ENCODE measurements around the gene GAS6. TPM values are rescaled to one million over a fixed set of nuclear protein-coding genes. Genes with fewer than 3 reads are reported as not detected.

Gene GAS6
- total RNA-seq, 1 donor, result 3.3 TPM

DNA sequence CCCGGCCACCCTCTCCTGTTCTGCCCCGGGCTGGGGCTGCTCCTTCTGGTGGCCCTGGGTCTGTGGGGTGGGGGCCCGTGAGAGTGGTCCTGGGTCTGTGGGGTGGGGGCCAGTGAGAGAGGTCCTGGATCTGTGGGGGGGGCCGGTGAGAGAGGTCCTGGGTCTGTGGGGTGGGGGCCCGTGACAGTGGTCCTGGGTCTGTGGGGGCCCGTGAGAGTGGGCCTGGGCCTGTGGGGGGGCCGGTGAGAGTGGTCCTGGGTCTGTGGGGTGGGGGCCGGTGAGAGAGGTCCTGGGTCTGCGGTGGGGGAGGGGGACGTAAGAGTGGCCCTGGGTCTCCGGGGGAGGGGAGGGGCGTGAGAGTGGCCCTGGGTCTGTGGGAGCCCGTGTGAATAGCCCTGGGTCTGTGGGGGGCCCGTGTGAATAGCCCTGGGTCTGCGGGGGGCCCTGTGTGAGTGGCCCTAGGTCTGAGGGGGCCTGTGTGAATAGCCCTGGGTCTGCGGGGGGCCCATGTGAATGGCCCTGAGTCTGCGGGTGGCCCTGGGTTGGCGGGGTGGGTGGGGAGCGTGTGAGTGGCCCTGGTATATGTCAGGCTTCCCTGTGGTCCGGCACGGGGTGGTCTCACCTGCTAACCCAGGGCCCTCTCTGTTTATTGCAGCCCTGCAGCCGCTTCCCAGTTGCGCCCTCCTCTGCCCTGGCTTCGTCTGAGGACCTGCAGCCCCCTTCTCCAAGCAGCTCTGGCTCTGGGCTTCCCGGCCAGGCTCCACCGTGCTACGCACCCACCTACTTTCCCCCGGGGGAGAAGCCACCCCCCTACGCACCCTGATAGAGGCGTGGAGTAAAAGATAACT is 52.6 kb downstream of the GAS6 start:
- no peaks in the 10 kb centered on the region for H3K27me3 ChIP-seq (ENCODE audit: insufficient read depth, low read length)
- no peak overlapping the region for H3K4me3 ChIP-seq (ENCODE audit: low read length)
- H3K9me3 ChIP-seq (ENCODE audit: low read depth, low read length), result peaks cover 9% of the 10 kb centered on the region

DNA sequence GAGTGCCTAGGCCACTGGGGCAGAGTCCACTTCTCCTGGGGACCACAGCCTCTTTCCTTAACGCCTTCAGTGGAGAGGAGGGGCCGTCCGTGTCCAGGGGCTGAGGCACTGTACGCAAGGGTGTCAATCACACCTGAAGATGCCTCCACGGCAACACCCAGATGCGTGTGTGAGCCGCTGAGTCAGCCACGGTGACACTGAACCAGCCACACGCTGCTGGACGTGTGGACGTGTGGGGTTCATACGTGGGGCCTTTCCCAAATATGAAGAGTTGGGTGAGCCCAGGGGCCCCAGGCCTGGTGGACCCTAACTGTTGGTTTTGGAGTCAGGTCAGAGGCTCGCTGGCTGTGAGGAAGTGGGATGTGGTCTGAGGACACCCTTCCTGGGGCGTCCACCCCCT is 53.2 kb downstream of the GAS6 start:
- H3K4me3 ChIP-seq (ENCODE audit: low read length), result no peak overlapping the region
- no peaks in the 10 kb centered on the region for H3K27me3 ChIP-seq (ENCODE audit: insufficient read depth, low read length)
- no peaks in the 10 kb centered on the region for H3K4me1 ChIP-seq (ENCODE audit: insufficient read depth, low read length)
- H3K9me3 ChIP-seq (ENCODE audit: low read depth, low read length), result peaks cover 9% of the 10 kb centered on the region

More for the DNA sequence above, 52.6 kb downstream of the GAS6 start:
- peaks cover 6% of the 10 kb centered on the region for H3K4me1 ChIP-seq (ENCODE audit: insufficient read depth, low read length)

DNA sequence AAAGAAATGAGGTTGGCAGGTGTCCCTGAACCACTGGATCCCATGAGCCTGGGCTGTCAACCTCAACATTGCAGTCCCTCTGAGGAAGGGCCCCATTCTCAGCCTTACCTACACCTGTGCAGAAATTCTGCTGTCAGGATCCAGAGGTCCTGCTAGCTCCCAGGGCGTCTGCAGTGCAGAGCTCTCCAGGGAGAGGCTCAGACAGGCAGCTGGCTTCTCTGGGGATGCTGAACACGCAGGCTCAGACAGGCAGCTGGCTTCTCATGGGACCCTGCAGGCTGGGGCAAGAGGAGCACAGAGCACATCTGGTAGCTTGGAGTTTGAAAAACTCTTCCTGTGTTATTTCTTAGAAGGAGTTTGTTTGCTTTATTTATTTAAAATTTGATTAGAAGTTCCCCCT is 53.9 kb downstream of the GAS6 start:
- H3K9me3 ChIP-seq (ENCODE audit: low read depth, low read length), result peaks cover 9% of the 10 kb centered on the region
- H3K4me1 ChIP-seq (ENCODE audit: insufficient read depth, low read length), result no peaks in the 10 kb centered on the region
- no peaks in the 10 kb centered on the region for H3K27me3 ChIP-seq (ENCODE audit: insufficient read depth, low read length)
- H3K4me3 ChIP-seq (ENCODE audit: low read length), result no peak overlapping the region

- Histone ChIP-seq H3K4me1 (ENCODE audit: insufficient read depth, low read length) (no peaks in the 10 kb centered on the region), H3K9me3 (ENCODE audit: low read depth, low read length) (peaks cover 9% of the 10 kb centered on the region), H3K27me3 (ENCODE audit: insufficient read depth, low read length) (no peaks in the 10 kb centered on the region), H3K4me3 (ENCODE audit: low read length) (no peak overlapping the region)
Measured at GRCh38 chr13:113808058-113808834, 55.6 kb downstream of the GAS6 start.

DNA sequence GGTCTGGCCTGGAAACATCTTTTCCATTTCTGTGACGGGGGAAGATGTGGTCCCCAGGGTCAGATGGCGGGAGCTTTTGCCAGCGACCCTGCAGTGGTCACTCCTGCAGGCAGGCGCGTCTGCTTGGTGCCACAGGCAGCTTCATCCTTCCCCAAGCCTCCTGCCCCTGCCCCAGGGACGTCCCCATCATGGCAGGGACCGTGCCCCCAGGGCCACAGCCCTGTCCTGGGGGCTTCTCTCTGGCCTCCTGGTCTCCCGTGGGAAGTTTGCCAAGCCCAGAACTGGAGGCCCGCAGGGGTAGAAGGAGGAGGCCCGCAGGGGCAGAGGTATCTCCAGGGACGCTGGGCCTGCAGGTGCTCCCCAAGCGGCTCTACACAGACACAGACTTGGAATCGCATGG is 57.4 kb downstream of the GAS6 start:
- H3K27me3 ChIP-seq (ENCODE audit: insufficient read depth, low read length), result no peaks in the 10 kb centered on the region
- H3K4me1 ChIP-seq (ENCODE audit: insufficient read depth, low read length), result no peaks in the 10 kb centered on the region
- no peak overlapping the region for H3K4me3 ChIP-seq (ENCODE audit: low read length)
- peaks cover 9% of the 10 kb centered on the region for H3K9me3 ChIP-seq (ENCODE audit: low read depth, low read length)

DNA sequence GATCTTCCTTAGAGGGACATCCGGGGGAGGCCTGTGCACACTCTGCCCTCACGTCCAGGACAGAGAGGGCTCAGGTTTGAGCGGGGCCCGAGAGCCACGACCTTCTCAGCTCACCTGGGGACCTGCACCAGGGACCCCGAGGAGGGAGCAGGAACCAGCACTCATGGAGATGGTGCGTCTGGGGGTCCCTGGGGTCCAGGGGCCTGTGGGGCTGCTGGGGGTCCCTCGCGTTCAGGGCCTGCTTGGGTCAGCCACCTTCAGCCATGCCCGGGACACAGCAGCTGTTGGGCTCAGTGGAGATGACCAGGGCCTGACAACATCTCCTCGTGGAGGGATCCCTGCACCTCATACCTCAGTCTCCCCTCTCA is 57.8 kb downstream of the GAS6 start:
- Histone ChIP-seq H3K4me3 (ENCODE audit: low read length) (no peak overlapping the region), H3K9me3 (ENCODE audit: low read depth, low read length) (peaks cover 9% of the 10 kb centered on the region), H3K4me1 (ENCODE audit: insufficient read depth, low read length) (no peaks in the 10 kb centered on the region), H3K27me3 (ENCODE audit: insufficient read depth, low read length) (no peaks in the 10 kb centered on the region)

DNA sequence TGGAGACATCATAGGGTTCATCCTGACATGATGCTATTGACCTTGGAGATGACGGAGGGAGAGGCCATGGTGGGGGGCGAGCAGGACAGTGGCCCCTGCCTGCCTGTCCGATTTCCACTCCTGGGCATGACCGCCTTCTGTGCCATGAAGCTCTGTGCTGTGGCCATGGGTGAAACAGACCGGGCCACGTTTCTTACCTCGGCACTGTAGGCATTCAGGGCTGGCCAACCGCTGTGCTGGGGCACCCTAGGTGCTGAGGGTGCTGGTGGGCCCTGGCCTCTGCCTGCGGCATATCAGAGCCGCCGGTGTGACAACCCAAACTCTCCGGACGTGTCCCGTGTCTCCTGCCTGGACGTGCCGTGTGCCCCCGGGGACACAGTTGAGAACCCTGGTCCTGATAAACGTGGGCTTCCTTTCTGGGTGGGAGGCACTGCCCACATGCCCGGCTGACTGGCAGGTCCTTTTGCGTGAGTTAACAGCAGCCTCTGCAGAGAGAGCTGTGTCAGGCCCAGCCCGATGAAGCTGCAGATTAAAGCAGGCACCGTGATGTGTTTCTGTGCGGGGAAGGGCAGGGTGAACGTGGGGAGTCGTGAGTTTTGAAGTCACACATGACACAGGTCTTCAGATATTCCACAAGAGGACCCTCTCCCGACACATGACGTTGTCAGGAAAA is 58.3 kb downstream of the GAS6 start:
- Histone ChIP-seq H3K4me3 (ENCODE audit: low read length) (no peak overlapping the region), H3K4me1 (ENCODE audit: insufficient read depth, low read length) (no peaks in the 10 kb centered on the region), H3K9me3 (ENCODE audit: low read depth, low read length) (peaks cover 9% of the 10 kb centered on the region), H3K27me3 (ENCODE audit: insufficient read depth, low read length) (no peaks in the 10 kb centered on the region)

DNA sequence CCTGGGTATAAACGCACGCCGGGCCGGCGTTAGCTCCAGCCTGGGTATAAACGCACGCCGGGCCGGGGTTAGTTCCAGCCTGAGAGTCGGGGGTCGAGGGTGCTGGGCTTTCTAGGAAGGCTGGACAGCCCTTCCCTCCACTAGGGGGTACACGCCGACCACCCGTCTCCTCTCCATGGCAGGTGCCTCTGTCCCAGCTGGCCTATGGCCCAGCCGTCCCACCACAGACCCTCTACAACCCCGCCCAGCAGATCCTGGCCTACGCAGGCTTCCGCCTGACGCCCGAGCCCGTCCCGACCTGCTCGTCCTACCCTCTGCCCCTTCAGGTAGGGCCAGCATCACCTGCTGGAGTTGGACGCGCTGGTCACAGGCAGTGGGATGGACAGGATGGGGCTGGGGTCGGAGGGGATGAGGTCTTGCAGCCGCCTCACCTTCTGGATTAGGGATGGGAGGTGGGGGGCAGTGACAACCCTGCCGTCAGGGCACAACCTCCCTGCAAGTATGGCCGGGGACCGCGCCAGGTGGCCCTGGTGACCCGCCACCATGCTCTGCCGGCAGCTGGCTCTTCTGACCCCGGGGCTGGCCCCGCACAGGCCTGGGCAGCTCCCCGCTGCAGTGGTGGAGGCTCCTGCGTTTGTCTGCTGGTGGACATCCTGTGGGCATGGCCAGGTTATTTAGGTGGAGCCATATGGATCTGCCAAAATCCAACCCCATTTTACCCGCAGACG is 59.0 kb downstream of the GAS6 start:
- peaks cover 9% of the 10 kb centered on the region for H3K9me3 ChIP-seq (ENCODE audit: low read depth, low read length)
- H3K4me1 ChIP-seq (ENCODE audit: insufficient read depth, low read length), result no peaks in the 10 kb centered on the region
- H3K27me3 ChIP-seq (ENCODE audit: insufficient read depth, low read length), result no peaks in the 10 kb centered on the region
- H3K4me3 ChIP-seq (ENCODE audit: low read length), result no peak overlapping the region

DNA sequence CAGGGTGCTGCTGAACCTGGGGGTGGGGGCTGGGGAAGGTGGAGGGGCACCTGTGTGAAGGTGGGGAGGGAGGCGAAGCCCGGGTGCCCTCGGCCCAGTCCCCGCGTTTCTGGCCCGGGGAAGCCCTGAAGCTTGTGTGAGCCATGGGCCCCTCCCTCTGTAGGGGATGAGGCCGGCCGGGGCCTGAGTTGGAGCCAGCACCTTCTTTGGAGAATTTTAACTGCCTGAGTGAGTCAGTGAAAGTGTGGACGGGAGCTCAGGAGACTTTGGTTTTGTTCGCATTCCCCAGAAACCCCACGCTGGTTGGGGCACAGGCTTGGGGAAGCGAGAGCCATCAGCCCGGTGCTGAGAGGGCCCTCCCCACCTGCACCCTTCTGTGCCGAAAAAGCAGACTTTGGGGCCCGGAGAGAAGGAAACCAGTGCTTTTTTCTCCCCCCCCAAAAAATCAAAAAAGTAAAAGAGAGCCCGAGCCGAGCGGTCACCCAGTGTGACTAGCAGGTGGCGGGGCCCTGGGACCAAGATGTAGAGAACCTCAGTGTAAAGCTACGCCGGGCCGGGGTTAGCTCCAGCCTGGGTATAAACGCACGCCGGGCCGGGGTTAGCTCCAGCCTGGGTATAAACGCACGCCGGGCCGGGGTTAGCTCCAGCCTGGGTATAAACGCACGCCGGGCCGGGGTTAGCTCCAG is 59.7 kb downstream of the GAS6 start:
- H3K9me3 ChIP-seq (ENCODE audit: low read depth, low read length), result peaks cover 9% of the 10 kb centered on the region
- no peaks in the 10 kb centered on the region for H3K4me1 ChIP-seq (ENCODE audit: insufficient read depth, low read length)
- H3K27me3 ChIP-seq (ENCODE audit: insufficient read depth, low read length), result no peaks in the 10 kb centered on the region
- H3K4me3 ChIP-seq (ENCODE audit: low read length), result no peak overlapping the region

DNA sequence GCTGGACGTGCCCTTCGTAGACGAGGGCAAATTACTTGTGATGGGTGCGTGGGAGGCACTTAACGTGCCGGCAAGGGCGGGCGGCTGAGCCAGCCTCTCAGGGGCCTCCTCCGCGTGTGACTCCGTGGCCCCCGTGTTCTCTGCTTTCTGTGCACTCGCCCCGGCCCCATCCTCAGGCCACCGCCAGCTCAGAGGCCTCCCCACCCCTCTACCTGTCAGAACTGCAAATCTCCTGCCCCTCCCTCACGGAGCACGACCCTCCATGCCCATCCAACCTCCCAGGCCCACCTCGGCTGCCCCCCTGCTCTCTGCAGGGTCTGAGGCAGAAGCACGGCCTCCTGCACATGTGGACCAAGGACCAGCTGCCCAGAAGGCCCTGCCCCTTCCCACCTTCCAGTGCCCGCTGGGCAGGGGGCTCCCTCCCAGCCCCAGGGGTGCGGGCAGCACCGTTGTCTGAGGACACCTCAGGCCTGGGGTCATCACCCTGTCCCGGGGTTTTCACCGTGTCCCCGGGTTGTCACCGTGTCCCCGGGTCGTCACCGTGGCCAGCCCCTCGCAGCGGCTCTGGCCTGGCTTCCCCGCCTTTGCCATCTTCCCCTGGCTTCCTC is 60.4 kb downstream of the GAS6 start:
- Histone ChIP-seq H3K9me3 (ENCODE audit: low read depth, low read length) (peaks cover 6% of the 10 kb centered on the region), H3K4me3 (ENCODE audit: low read length) (no peak overlapping the region), H3K27me3 (ENCODE audit: insufficient read depth, low read length) (no peaks in the 10 kb centered on the region), H3K4me1 (ENCODE audit: insufficient read depth, low read length) (no peaks in the 10 kb centered on the region)

DNA sequence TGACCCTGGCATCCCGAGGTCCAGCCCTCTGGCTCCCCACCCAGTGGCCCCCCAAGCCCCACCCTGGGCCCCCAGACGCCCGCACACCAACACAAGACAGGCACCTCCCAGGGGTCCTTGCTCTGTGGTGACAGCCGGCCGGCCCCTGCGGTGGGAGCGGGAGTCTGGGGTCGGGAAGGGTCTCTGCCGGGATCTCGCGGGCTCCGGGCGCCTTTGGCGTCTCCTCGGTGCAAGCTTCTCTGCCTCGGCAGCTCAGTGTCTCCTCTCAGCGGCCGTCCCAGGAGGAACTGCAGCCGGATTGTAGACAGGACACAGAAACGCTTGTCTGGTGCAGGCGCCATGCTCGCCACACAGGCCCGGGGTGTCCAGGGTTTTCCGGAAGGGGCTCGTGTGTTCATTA is 61.1 kb downstream of the GAS6 start:
- Histone ChIP-seq H3K27me3 (ENCODE audit: insufficient read depth, low read length) (no peaks in the 10 kb centered on the region), H3K9me3 (ENCODE audit: low read depth, low read length) (no peaks in the 10 kb centered on the region), H3K4me1 (ENCODE audit: insufficient read depth, low read length) (no peaks in the 10 kb centered on the region), H3K4me3 (ENCODE audit: low read length) (no peak overlapping the region)

DNA sequence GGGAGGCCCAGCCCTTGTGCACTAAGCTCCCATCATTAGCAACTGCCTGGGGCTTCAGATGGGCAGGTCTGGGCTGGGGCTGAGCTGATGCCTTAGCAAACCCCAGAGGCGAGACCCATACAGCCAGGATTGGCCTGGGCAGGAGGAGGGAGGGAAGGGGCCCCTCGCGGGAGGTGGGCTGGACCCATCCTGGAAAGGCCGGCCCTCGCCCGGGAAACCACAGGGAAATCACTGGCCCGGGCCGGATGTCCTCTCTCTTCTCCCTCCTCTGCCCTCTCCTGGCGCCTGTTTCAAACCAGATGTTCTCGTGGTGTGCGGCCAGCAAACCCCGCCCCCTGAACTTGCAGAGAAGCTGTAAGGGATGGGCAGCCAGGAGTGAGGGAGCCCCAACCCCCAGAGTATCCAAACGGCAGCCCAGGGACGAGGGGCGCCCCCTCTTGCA is 61.8 kb downstream of the GAS6 start:
- Histone ChIP-seq H3K27me3 (ENCODE audit: insufficient read depth, low read length) (no peaks in the 10 kb centered on the region), H3K4me3 (ENCODE audit: low read length) (no peak overlapping the region), H3K4me1 (ENCODE audit: insufficient read depth, low read length) (no peaks in the 10 kb centered on the region), H3K9me3 (ENCODE audit: low read depth, low read length) (no peaks in the 10 kb centered on the region)

- Histone ChIP-seq H3K4me1 (ENCODE audit: insufficient read depth, low read length) (no peaks in the 10 kb centered on the region), H3K9me3 (ENCODE audit: low read depth, low read length) (no peaks in the 10 kb centered on the region), H3K27me3 (ENCODE audit: insufficient read depth, low read length) (no peaks in the 10 kb centered on the region), H3K4me3 (ENCODE audit: low read length) (no peak overlapping the region)
Measured at GRCh38 chr13:113801289-113801961, 62.5 kb downstream of the GAS6 start.

DNA sequence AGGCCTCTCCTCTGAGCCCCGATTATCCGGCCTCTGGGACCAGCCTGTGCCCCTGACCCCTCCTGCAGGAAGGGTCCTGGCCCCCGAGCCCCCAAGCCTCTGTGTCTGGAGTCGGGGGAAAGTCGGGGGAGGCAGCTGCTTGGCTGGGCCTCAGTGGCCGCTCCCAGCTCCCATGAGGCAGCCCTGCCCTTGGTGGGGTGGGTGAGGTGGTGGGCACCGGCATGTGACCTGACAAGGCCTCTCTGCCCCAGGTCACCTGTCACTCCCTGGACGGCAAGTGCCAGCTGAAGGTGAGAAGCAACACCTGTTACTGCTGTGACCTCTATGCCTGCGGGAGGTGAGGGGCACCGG is 63.3 kb downstream of the GAS6 start:
- no peaks in the 10 kb centered on the region for H3K27me3 ChIP-seq (ENCODE audit: insufficient read depth, low read length)
- no peaks in the 10 kb centered on the region for H3K4me1 ChIP-seq (ENCODE audit: insufficient read depth, low read length)
- no peak overlapping the region for H3K4me3 ChIP-seq (ENCODE audit: low read length)
- no peaks in the 10 kb centered on the region for H3K9me3 ChIP-seq (ENCODE audit: low read depth, low read length)
